Keratinocyte (primary cell): Measurements from ENCODE around the gene ZNF423.

ENCODE experiments used
- CTCF ChIP-seq, 3 experiments: IDR thresholded peaks in 1 of 3; conservative IDR thresholded peaks in 1 of 3; optimal IDR thresholded peaks in 1 of 3; 2 replicates in 2 of 3; 3 replicates in 1 of 3; pipeline versions ENCODE3 to v1.5.1; 2011; ENCODE audit warnings: low read length in 3 of 3, mild to moderate bottlenecking in 3 of 3, moderate library complexity in 2 of 3, control low read depth in 1 of 3, inconsistent platforms in 1 of 3; ENCODE audit not compliant: insufficient read depth in 2 of 3; ENCODE audit errors: extremely low read depth in 1 of 3
- EZH2 ChIP-seq: IDR thresholded peaks from one replicate; pipeline ENCODE4 v1.6.1; 2012; ENCODE audit warnings: inconsistent platforms, mild to moderate bottlenecking, low read length, moderate library complexity

- TF ChIP-seq CTCF (optimal IDR thresholded peaks at IDR 0.05 in 1 of 3, IDR thresholded peaks at IDR 0.05 in 1 of 3, conservative IDR thresholded peaks at IDR 0.05 in 1 of 3; ENCODE audit: extremely low read depth in 1 of 3, insufficient read depth in 2 of 3, low read length in 3 of 3) (no peak), EZH2 (no peak)
These were observed 13.8 kb upstream of the ZNF423 start for GRCh38 chr16:49869731-49870130.
